ENCODE data around the gene MPHOSPH9.

- no peak for TF ChIP-seq CTCF (IDR thresholded peaks at IDR 0.05)
- TF ChIP-seq POLR2A (IDR thresholded peaks at IDR 0.05) = no peak
Measured at GRCh38 chr12:123121670-123122069, 111.3 kb downstream of the MPHOSPH9 start.
